Esophagus muscularis mucosa (tissue), 4 donors: ENCODE measurements around the gene GTF2IRD1.

Source experiments
- CTCF ChIP-seq, 3 experiments: fragments of 200-600 bp in 2 of 3; fragments of 450-650 bp in 1 of 3; sonication (generic) in 2 of 3; IDR thresholded peaks; one replicate each; pipeline ENCODE4 v1.5.1; 2017 to 2019; ENCODE audit warnings: antibody characterized with exemption in 3 of 3, mild to moderate bottlenecking in 2 of 3, moderate library complexity in 1 of 3
- EP300 ChIP-seq: sonication (generic); formaldehyde crosslinking; IDR thresholded peaks from one replicate; pipeline ENCODE4 v1.6.1; 2017; ENCODE audit warnings: antibody characterized with exemption
- POLR2A ChIP-seq: fragments of 450-650 bp; IDR thresholded peaks from one replicate; pipeline ENCODE4 v1.6.1; 2017; ENCODE audit warnings: antibody characterized with exemption, moderate library complexity, mild to moderate bottlenecking, low read depth

- TF ChIP-seq CTCF (IDR thresholded peaks at IDR 0.05) (no peak), EP300 (no peak), POLR2A (no peak)
Measured at GRCh38 chr7:74507538-74508319, 54.0 kb downstream of the GTF2IRD1 start.
